Measurements from ENCODE around the gene SOS2. TPM values are rescaled to one million over a fixed set of nuclear protein-coding genes. Genes with fewer than 3 reads are reported as not detected.
A peak's percentile ranks its signal among the peaks of the same experiment; 100 is the strongest.

The SOS2 gene
- total and polyA plus RNA-seq, 7 experiments from 2014 or later, result 10.2 to 49.6 (median 37.6) TPM

DNA sequence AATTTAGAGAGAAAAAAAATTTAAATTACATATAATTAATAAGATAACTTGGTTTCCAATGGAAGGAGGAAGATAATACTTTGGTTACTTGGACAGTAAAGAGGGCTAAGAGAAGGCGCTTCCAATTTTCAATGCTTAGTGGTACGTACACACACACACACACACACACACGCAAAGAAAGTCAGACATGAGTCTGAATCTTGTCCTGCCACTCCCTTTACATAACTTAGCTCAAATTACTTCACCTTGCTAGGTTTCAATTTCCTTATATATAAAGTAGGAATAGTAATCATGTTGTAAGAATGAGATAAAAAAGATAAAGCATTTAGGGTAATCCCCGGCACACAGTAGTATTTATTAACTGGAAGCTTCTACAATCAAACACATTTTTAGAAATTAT, 75.3 kb downstream of the SOS2 start:
- Histone ChIP-seq H3K4me1 (ENCODE audit: control insufficient read depth in 2 of 2, insufficient read depth in 2 of 2, low read length in 2 of 2) (no peaks in the 10 kb centered on the region), H3K27me3 (ENCODE audit: control insufficient read depth in 2 of 2, insufficient read depth in 2 of 2, low read length in 2 of 2) (no peaks in the 10 kb centered on the region), H3K9me3 (ENCODE audit: control insufficient read depth in 2 of 3, low read length in 3 of 3) (no peaks in the 10 kb centered on the region), H3K4me3 (ENCODE audit: low read length) (no peak overlapping the region), H3K27ac (ENCODE audit: low read depth, low read length) (no peak overlapping the region), H3K36me3 (ENCODE audit: control insufficient read depth in 2 of 3, insufficient read depth in 3 of 3, low read length in 3 of 3) (peaks cover 3 to 26% (median 6%) of the 10 kb centered on the region in 3 experiments)
- Mint-ChIP-seq H3K9me3 (no peaks in the 10 kb centered on the region), H3K27ac (peak overlapping the region in 1 of 9 donors; percentile 4), H3K36me3 (peaks cover 8 to 33% (median 11%) of the 10 kb centered on the region in 5 donors), H3K27me3 (no peaks in the 10 kb centered on the region), H3K4me3 (no peak overlapping the region), H3K4me1 (peaks cover 0 to 2% (median 0%) of the 10 kb centered on the region in 7 donors)
- ChIA-PET POLR2A (interaction anchor here (0.6 to 1.0 kb wide), 3 partner anchors 30 to 387 kb away, joined by 3 to 5 read pairs (median 4); no protein-coding TSS in a partner anchor), CTCF (no interaction called here)
- DNase-seq (no peak), ATAC-seq (no peak)
- intact Hi-C loops (cut with micrococcal nuclease), result loop anchor here in 1 of 2 donors (10.0 kb wide), 1 partner anchor 109 kb away; no protein-coding TSS in a partner anchor

DNA sequence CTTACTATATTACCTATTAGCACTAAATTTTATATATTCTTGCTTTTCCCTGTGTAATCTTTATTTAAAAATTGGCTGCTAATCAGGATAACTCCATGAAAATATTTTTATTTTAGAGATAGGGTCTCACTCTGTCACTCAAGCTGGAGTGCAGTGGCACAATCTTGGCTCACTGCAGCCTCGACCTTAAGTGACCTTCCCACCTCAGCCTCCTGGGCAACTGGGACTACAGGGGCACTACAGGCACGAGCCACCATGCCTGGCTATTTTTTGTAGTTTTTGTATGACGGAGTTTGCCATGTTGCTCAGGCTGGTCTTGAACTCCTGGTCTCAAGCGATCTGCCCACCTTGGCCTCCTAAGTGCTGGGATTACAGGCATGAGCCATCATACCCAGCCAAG, 82.6 kb downstream of the SOS2 start:
- peaks cover 7 to 37% (median 17%) of the 10 kb centered on the region in 5 donors for H3K36me3 Mint-ChIP-seq
- no peak for DNase-seq

DNA sequence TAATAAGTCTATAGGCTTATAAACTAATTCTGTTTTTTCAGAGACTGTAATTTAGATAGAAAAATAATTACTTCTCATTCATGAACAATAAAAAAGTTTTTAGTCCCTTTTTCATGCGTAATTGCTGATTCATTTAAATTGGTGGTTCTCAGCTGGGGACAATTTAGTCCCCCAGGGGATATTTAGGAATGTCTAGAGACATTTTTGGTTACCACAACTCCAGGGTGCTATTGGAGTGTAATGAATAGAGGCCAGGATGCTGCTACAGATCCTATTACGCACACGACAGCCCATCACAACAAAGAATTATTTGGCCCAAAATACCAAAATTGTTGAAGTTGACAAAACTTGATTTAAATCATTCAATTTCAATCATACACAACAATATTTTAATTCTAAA, 92.2 kb downstream of the SOS2 start:
- H3K36me3 ChIP-seq (ENCODE audit: control insufficient read depth in 2 of 3, insufficient read depth in 3 of 3, low read length in 3 of 3), result peaks cover 0 to 3% (median 0%) of the 10 kb centered on the region in 3 experiments
- Mint-ChIP-seq H3K4me1 (no peaks in the 10 kb centered on the region), H3K27ac (no peak overlapping the region), H3K36me3 (peaks cover 0 to 8% (median 0%) of the 10 kb centered on the region in 5 donors), H3K4me3 (no peak overlapping the region), H3K27me3 (no peaks in the 10 kb centered on the region), H3K9me3 (no peaks in the 10 kb centered on the region)
- H3K9me3 ChIP-seq (ENCODE audit: control insufficient read depth in 2 of 3, low read length in 3 of 3), result no peaks in the 10 kb centered on the region
- H3K27me3 ChIP-seq (ENCODE audit: control insufficient read depth in 2 of 2, insufficient read depth in 2 of 2, low read length in 2 of 2), result no peaks in the 10 kb centered on the region
- DNase-seq (no peak), ATAC-seq (no peak)
- CTCF ChIA-PET, result no interaction called here
- H3K27ac ChIP-seq (ENCODE audit: low read depth, low read length), result no peak overlapping the region
- H3K4me1 ChIP-seq (ENCODE audit: control insufficient read depth in 2 of 2, insufficient read depth in 2 of 2, low read length in 2 of 2), result no peaks in the 10 kb centered on the region
- POLR2A ChIA-PET, result no interaction called here
- H3K4me3 ChIP-seq (ENCODE audit: low read length), result no peak overlapping the region
- intact Hi-C loops (cut with micrococcal nuclease), result no loop called here

More for the DNA sequence above, 82.6 kb downstream of the SOS2 start:
- Histone ChIP-seq H3K27me3 (ENCODE audit: control insufficient read depth in 2 of 2, insufficient read depth in 2 of 2, low read length in 2 of 2) (no peaks in the 10 kb centered on the region), H3K4me1 (ENCODE audit: control insufficient read depth in 2 of 2, insufficient read depth in 2 of 2, low read length in 2 of 2) (no peaks in the 10 kb centered on the region), H3K4me3 (ENCODE audit: low read length) (no peak overlapping the region), H3K27ac (ENCODE audit: low read depth, low read length) (no peak overlapping the region), H3K9me3 (ENCODE audit: control insufficient read depth in 2 of 3, low read length in 3 of 3) (no peaks in the 10 kb centered on the region), H3K36me3 (ENCODE audit: control insufficient read depth in 2 of 3, insufficient read depth in 3 of 3, low read length in 3 of 3) (peaks cover 0 to 30% (median 0%) of the 10 kb centered on the region in 3 experiments)
- ChIA-PET CTCF (no interaction called here), POLR2A (no interaction called here)
- Mint-ChIP-seq H3K27me3 (no peaks in the 10 kb centered on the region), H3K4me3 (no peak overlapping the region), H3K4me1 (no peaks in the 10 kb centered on the region), H3K9me3 (no peaks in the 10 kb centered on the region), H3K27ac (peak overlapping the region in 1 of 9 donors; percentile 16)
- ATAC-seq, result no peak
- intact Hi-C loops (cut with micrococcal nuclease), result no loop called here

DNA sequence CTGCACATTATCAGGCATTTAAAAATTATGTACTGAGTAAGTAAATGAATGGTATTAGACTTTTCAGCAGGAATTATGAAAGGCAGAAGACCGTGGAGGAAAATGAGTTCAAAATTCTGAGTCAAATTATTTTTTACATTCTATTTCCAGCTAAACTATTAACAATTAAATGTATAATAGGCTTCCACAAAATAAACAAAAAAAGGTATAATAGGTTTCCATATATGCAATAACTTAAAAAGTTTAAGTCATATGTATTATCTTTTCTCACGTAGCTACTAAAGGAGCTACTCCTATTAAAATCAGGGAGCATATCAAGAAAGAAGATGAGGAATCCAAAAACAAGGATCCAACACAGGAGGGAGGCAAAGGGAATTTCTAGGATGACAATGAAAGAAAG, 103.6 kb downstream of the SOS2 start:
- no peaks in the 10 kb centered on the region for H3K4me1 ChIP-seq (ENCODE audit: control insufficient read depth in 2 of 2, insufficient read depth in 2 of 2, low read length in 2 of 2)
- no peaks in the 10 kb centered on the region for H3K27me3 Mint-ChIP-seq
- H3K4me1 Mint-ChIP-seq, result peaks cover 0 to 13% (median 0%) of the 10 kb centered on the region in 7 donors
- peaks cover 0 to 3% (median 0%) of the 10 kb centered on the region in 11 donors for H3K9me3 Mint-ChIP-seq
- no peaks in the 10 kb centered on the region for H3K27me3 ChIP-seq (ENCODE audit: control insufficient read depth in 2 of 2, insufficient read depth in 2 of 2, low read length in 2 of 2)
- H3K4me3 Mint-ChIP-seq, result no peak overlapping the region
- ChIA-PET POLR2A (interaction anchor here (0.6 to 3.3 kb wide), 3 partner anchors 11 to 536 kb away, joined by 3 to 16 read pairs (median 5); partner anchors contain the start of gene VCPKMT), CTCF (interaction anchor here (0.6 kb wide), 1 partner anchor 266 kb away, joined by 3 read pairs; no protein-coding TSS in a partner anchor)
- no peak overlapping the region for H3K4me3 ChIP-seq (ENCODE audit: low read length)
- no peak overlapping the region for H3K27ac ChIP-seq (ENCODE audit: low read depth, low read length)
- DNase-seq (no peak), ATAC-seq (no peak)
- no peaks in the 10 kb centered on the region for H3K9me3 ChIP-seq (ENCODE audit: control insufficient read depth in 2 of 3, low read length in 3 of 3)
- peaks cover 3 to 12% (median 9%) of the 10 kb centered on the region in 3 experiments for H3K36me3 ChIP-seq (ENCODE audit: control insufficient read depth in 2 of 3, insufficient read depth in 3 of 3, low read length in 3 of 3)
- peak overlapping the region in 3 of 9 donors; percentile 25 to 71 (median 68) for H3K27ac Mint-ChIP-seq
- intact Hi-C loops (cut with micrococcal nuclease), result no loop called here
- H3K36me3 Mint-ChIP-seq, result peaks cover 18 to 47% (median 29%) of the 10 kb centered on the region in 5 donors

DNA sequence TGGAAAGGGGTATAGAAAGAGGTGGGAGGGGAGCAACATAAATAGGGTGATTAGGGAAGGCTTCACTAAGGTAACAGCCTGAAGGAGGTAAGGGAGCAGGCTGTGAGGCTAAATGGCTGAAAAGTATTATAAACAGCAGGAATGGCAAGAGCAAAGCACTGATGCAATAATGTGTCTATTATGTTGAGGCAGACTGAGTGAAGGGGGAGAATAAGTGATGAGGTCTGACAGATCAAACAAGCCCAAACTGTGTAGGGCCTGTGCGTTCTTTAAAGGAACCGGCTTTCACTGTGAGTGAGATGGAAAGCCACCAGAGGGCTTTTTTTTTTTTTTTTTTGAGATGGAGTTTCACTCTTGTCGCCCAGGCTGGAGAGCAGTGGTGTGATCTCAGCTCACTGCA, 108.3 kb downstream of the SOS2 start:
- intact Hi-C loops (cut with micrococcal nuclease), result no loop called here
- no peak for ATAC-seq
- no peak overlapping the region for H3K4me3 ChIP-seq (ENCODE audit: low read length)
- no peaks in the 10 kb centered on the region for H3K9me3 ChIP-seq (ENCODE audit: control insufficient read depth in 2 of 3, low read length in 3 of 3)
- ChIA-PET CTCF (interaction anchor here (0.7 kb wide), 1 partner anchor 61 kb away, joined by 3 read pairs; no protein-coding TSS in a partner anchor), POLR2A (no interaction called here)
- Mint-ChIP-seq H3K27me3 (no peaks in the 10 kb centered on the region), H3K9me3 (no peaks in the 10 kb centered on the region), H3K36me3 (peaks cover 9 to 40% (median 20%) of the 10 kb centered on the region in 5 donors), H3K4me1 (peaks cover 0 to 4% (median 1%) of the 10 kb centered on the region in 7 donors), H3K27ac (peak overlapping the region in 1 of 9 donors; percentile 74), H3K4me3 (no peak overlapping the region)
- no peak overlapping the region for H3K27ac ChIP-seq (ENCODE audit: low read depth, low read length)
- no peak for DNase-seq
- H3K4me1 ChIP-seq (ENCODE audit: control insufficient read depth in 2 of 2, insufficient read depth in 2 of 2, low read length in 2 of 2), result no peaks in the 10 kb centered on the region
- peaks cover 0 to 3% (median 0%) of the 10 kb centered on the region in 3 experiments for H3K36me3 ChIP-seq (ENCODE audit: control insufficient read depth in 2 of 3, insufficient read depth in 3 of 3, low read length in 3 of 3)
- H3K27me3 ChIP-seq (ENCODE audit: control insufficient read depth in 2 of 2, insufficient read depth in 2 of 2, low read length in 2 of 2), result no peaks in the 10 kb centered on the region

DNA sequence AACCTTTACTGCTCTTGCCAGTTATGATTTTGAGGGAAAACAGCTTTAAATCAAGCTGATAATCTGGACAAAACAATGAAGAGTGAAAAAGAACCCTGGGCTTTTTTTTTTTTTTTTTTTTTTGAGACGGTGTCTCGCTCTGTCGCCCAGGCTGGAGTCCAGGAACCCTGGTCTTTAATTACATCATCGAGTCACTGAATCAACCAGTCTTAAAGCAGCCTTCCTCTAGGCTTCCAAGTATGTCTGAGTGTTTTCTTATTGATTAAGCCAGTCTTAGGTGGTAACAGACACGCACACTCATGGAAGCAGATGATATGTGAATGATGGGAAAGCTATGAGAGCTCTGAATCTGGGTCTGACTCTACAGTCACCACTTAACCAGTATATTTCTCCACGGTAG, 109.1 kb downstream of the SOS2 start:
- Histone ChIP-seq H3K27me3 (ENCODE audit: control insufficient read depth in 2 of 2, insufficient read depth in 2 of 2, low read length in 2 of 2) (no peaks in the 10 kb centered on the region), H3K27ac (ENCODE audit: low read depth, low read length) (no peak overlapping the region), H3K9me3 (ENCODE audit: control insufficient read depth in 2 of 3, low read length in 3 of 3) (no peaks in the 10 kb centered on the region), H3K4me1 (ENCODE audit: control insufficient read depth in 2 of 2, insufficient read depth in 2 of 2, low read length in 2 of 2) (no peaks in the 10 kb centered on the region), H3K36me3 (ENCODE audit: control insufficient read depth in 2 of 3, insufficient read depth in 3 of 3, low read length in 3 of 3) (peaks cover 0 to 3% (median 0%) of the 10 kb centered on the region in 3 experiments), H3K4me3 (ENCODE audit: low read length) (no peak overlapping the region)
- H3K4me1 Mint-ChIP-seq, result peaks cover 0 to 6% (median 1%) of the 10 kb centered on the region in 7 donors
- peaks cover 9 to 36% (median 18%) of the 10 kb centered on the region in 5 donors for H3K36me3 Mint-ChIP-seq
- no peaks in the 10 kb centered on the region for H3K9me3 Mint-ChIP-seq
- no peak for ATAC-seq
- H3K27ac Mint-ChIP-seq, result no peak overlapping the region
- no peak for DNase-seq
- no peaks in the 10 kb centered on the region for H3K27me3 Mint-ChIP-seq
- POLR2A ChIA-PET, result interaction anchor here (0.9 to 1.8 kb wide), 2 partner anchors 10 to 13 kb away, joined by 3 to 7 read pairs; no protein-coding TSS in a partner anchor
- CTCF ChIA-PET, result no interaction called here
- intact Hi-C loops (cut with micrococcal nuclease), result no loop called here
- no peak overlapping the region for H3K4me3 Mint-ChIP-seq

DNA sequence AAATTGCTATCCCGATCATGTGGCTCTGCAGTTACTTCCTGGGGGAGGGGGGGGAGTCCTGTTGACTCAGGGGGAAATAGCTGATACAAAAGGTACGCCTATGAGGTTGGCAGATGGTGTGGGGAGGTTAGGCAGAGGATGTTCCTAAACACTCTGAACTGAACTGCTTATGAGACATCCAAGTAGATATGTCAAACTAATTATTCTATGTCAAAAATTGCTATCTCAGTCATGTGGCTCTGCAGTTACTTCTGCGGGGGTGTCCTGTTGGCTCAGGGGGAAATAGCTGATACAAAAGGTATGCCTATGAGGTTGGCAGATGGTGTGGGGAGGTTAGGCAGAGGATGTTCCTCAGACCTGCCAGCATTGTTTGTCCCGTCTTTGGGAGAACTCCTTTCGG, 109.9 kb downstream of the SOS2 start:
- H3K36me3 ChIP-seq (ENCODE audit: control insufficient read depth in 2 of 3, insufficient read depth in 3 of 3, low read length in 3 of 3), result peaks cover 0 to 3% (median 0%) of the 10 kb centered on the region in 3 experiments
- CTCF ChIA-PET, result no interaction called here
- peaks cover 5 to 6% of the 10 kb centered on the region in 2 donors for H3K4me1 ChIP-seq (ENCODE audit: control insufficient read depth in 2 of 2, insufficient read depth in 2 of 2, low read length in 2 of 2)
- no peak overlapping the region for H3K4me3 ChIP-seq (ENCODE audit: low read length)
- H3K27ac ChIP-seq (ENCODE audit: low read depth, low read length), result no peak overlapping the region
- Mint-ChIP-seq H3K27me3 (no peaks in the 10 kb centered on the region), H3K4me3 (no peak overlapping the region), H3K9me3 (no peaks in the 10 kb centered on the region), H3K27ac (peak overlapping the region in 5 of 9 donors; percentile 12 to 53 (median 38)), H3K36me3 (peaks cover 9 to 32% (median 18%) of the 10 kb centered on the region in 5 donors), H3K4me1 (peaks cover 1 to 13% (median 6%) of the 10 kb centered on the region in 7 donors)
- POLR2A ChIA-PET, result interaction anchor here (0.7 to 1.8 kb wide), 2 partner anchors 9 to 259 kb away, joined by 3 to 7 read pairs; no protein-coding TSS in a partner anchor
- ATAC-seq (no peak), DNase-seq (no peak)
- H3K27me3 ChIP-seq (ENCODE audit: control insufficient read depth in 2 of 2, insufficient read depth in 2 of 2, low read length in 2 of 2), result no peaks in the 10 kb centered on the region
- H3K9me3 ChIP-seq (ENCODE audit: control insufficient read depth in 2 of 3, low read length in 3 of 3), result no peaks in the 10 kb centered on the region
- intact Hi-C loops (cut with micrococcal nuclease), result no loop called here
